ENCODE data around the gene CEP350. TPM values are rescaled to one million over a fixed set of nuclear protein-coding genes. Genes with fewer than 3 reads are reported as not detected.

CEP350 gene
- total and polyA plus RNA-seq, 2 donors from 2014 or later = 2.8 to 46.5 TPM

- TF ChIP-seq CTCF (IDR thresholded peaks at IDR 0.05; ENCODE audit: borderline replicate concordance, extremely low read depth, insufficient read depth) = no peak
- DNase-seq = no peak
- Histone ChIP-seq H3K36me3 (ENCODE audit: control insufficient read depth in 2 of 3, insufficient read depth in 3 of 3, low read length in 3 of 3) (no peaks in the 10 kb centered on the region), H3K9me3 (ENCODE audit: control insufficient read depth in 2 of 3, insufficient read depth in 1 of 3, low read length in 3 of 3) (no peaks in the 10 kb centered on the region), H3K9ac (ENCODE audit: low read length in 3 of 3) (no peak overlapping the region), H3K27ac (ENCODE audit: low read depth in 2 of 2, low read length in 2 of 2) (no peak overlapping the region), H3K4me1 (ENCODE audit: control insufficient read depth in 2 of 3, insufficient read depth in 2 of 3, low read depth in 1 of 3, low read length in 3 of 3) (no peaks in the 10 kb centered on the region), H3K27me3 (ENCODE audit: control insufficient read depth, insufficient read depth, low read length) (no peaks in the 10 kb centered on the region), H3K4me3 (ENCODE audit: low read length in 3 of 3) (no peak overlapping the region)
- no peak for FAIRE-seq
- intact Hi-C loops (cut with DNase I) = no loop called here
Observed at GRCh38 chr1:180141381-180141934, 186.8 kb downstream of the CEP350 start.

GRCh38 chr1:180143359-180143758 is 188.7 kb downstream of the CEP350 start:
- no peak overlapping the region for H3K9ac ChIP-seq (ENCODE audit: low read length in 3 of 3)
- intact Hi-C loops (cut with DNase I) = no loop called here
- H3K4me1 ChIP-seq (ENCODE audit: control insufficient read depth in 2 of 3, insufficient read depth in 2 of 3, low read depth in 1 of 3, low read length in 3 of 3) = no peaks in the 10 kb centered on the region
- TF ChIP-seq CTCF (IDR thresholded peaks at IDR 0.05; ENCODE audit: borderline replicate concordance, extremely low read depth, insufficient read depth) = no peak
- no peak for DNase-seq
- no peak overlapping the region for H3K27ac ChIP-seq (ENCODE audit: low read depth in 2 of 2, low read length in 2 of 2)
- no peak overlapping the region for H3K4me3 ChIP-seq (ENCODE audit: low read length in 3 of 3)
- no peaks in the 10 kb centered on the region for H3K36me3 ChIP-seq (ENCODE audit: control insufficient read depth in 2 of 3, insufficient read depth in 3 of 3, low read length in 3 of 3)
- FAIRE-seq = no peak
- no peaks in the 10 kb centered on the region for H3K9me3 ChIP-seq (ENCODE audit: control insufficient read depth in 2 of 3, insufficient read depth in 1 of 3, low read length in 3 of 3)
- no peaks in the 10 kb centered on the region for H3K27me3 ChIP-seq (ENCODE audit: control insufficient read depth, insufficient read depth, low read length)

- DNase-seq = no peak
Observed at GRCh38 chr1:180144659-180145357, 190.2 kb downstream of the CEP350 start.

More at GRCh38 chr1:180144659-180145357, 190.2 kb downstream of the CEP350 start:
- intact Hi-C loops (cut with DNase I) = no loop called here
- Histone ChIP-seq H3K36me3 (ENCODE audit: control insufficient read depth in 2 of 3, insufficient read depth in 3 of 3, low read length in 3 of 3) (no peaks in the 10 kb centered on the region), H3K4me3 (ENCODE audit: low read length in 3 of 3) (no peak overlapping the region), H3K4me1 (ENCODE audit: control insufficient read depth in 2 of 3, insufficient read depth in 2 of 3, low read depth in 1 of 3, low read length in 3 of 3) (no peaks in the 10 kb centered on the region), H3K27ac (ENCODE audit: low read depth in 2 of 2, low read length in 2 of 2) (no peak overlapping the region), H3K27me3 (ENCODE audit: control insufficient read depth, insufficient read depth, low read length) (no peaks in the 10 kb centered on the region), H3K9me3 (ENCODE audit: control insufficient read depth in 2 of 3, insufficient read depth in 1 of 3, low read length in 3 of 3) (no peaks in the 10 kb centered on the region), H3K9ac (ENCODE audit: low read length in 3 of 3) (no peak overlapping the region)
- TF ChIP-seq CTCF (IDR thresholded peaks at IDR 0.05; ENCODE audit: borderline replicate concordance, extremely low read depth, insufficient read depth) = no peak
- FAIRE-seq = no peak

Measured in kidney (tissue), 14 donors.